ENCODE measurements around the gene SCD5. TPM values are rescaled to one million over a fixed set of nuclear protein-coding genes. Genes with fewer than 3 reads are reported as not detected.

SCD5 gene
- total and polyA plus RNA-seq, 2 of the 8 experiments (the other 6 are each of a cell fraction or from before 2014, with no cell fraction given): 0.92 to 1.2 TPM

- H4K8ac ChIP-seq (ENCODE audit: extremely low read depth, insufficient read depth, low read length): no peak overlapping the region
- WGBS, 2 experiments (ENCODE audit: extremely low coverage in 1 of 2, insufficient coverage in 1 of 2, insufficient read length in 1 of 2, insufficient replicate concordance in 2 of 2, low coverage in 1 of 2, low lambda C conversion rate in 2 of 2, missing lambda C conversion rate in 1 of 2): 65% methylated on average over 3 of the region's 3 CpGs; no CpG with 5 or more reads in 1 of the 2 experiments
- H3K4me2 ChIP-seq (ENCODE audit: insufficient read depth in 1 of 2, low read depth in 2 of 2, low read length in 2 of 2): no peak overlapping the region
- H3K23me2 ChIP-seq (ENCODE audit: low read depth, low read length): no peaks in the 10 kb centered on the region; the same call in 1 of the 2 replicates
- H4K20me1 ChIP-seq (replicated peaks in 1 of 2; ENCODE audit: control insufficient read depth in 1 of 2, insufficient read depth in 2 of 2, low read length in 2 of 2): no peaks in the 10 kb centered on the region
- H3K56ac ChIP-seq (replicated peaks; ENCODE audit: insufficient read length, low read depth, low read length): no peak overlapping the region
- no peaks in the 10 kb centered on the region for H3K79me2 ChIP-seq (ENCODE audit: control insufficient read depth in 1 of 2, insufficient read depth in 2 of 2, low read length in 2 of 2)
- peaks cover 0 to 2% (median 1%) of the 10 kb centered on the region in 4 experiments; a peak in 3 of 7 replicates for H3K27me3 ChIP-seq (replicated peaks in 1 of 4; ENCODE audit: control insufficient read depth in 3 of 4, extremely low read depth in 1 of 4, insufficient read depth in 3 of 4, low read length in 3 of 4)
- no peak overlapping the region for H2AK5ac ChIP-seq (ENCODE audit: low read depth, low read length)
- H3K4me1 ChIP-seq (replicated peaks in 1 of 4; ENCODE audit: control insufficient read depth in 3 of 4, insufficient read depth in 4 of 4, low read length in 3 of 4): peaks cover 0 to 8% (median 0%) of the 10 kb centered on the region in 4 experiments; a peak in 1 of 7 replicates
- no peak overlapping the region for H2BK120ac ChIP-seq (replicated peaks; ENCODE audit: low read depth, low read length)
- no peak overlapping the region for H4K91ac ChIP-seq (replicated peaks; ENCODE audit: insufficient read length, low read length)
- no peak overlapping the region for H2BK20ac ChIP-seq (ENCODE audit: low read length)
- DNase-seq (ENCODE audit: low read depth in 1 of 2, low spot score in 2 of 2) (no peak), FAIRE-seq (no peak)
- 0 out of 4 replicates have a peak, but pooled peaks cover 0 to 3% of the 10 kb centered on the region in 2 experiments for H3K9me3 ChIP-seq (ENCODE audit: insufficient read depth in 2 of 2, low read depth in 1 of 2, low read length in 1 of 2)
- no peak overlapping the region for H3K23ac ChIP-seq (ENCODE audit: insufficient read length)
- no peak overlapping the region for H3K14ac ChIP-seq (ENCODE audit: insufficient read length)
- no peak overlapping the region for H3K4ac ChIP-seq (replicated peaks; ENCODE audit: insufficient read length, low read depth, low read length)
- no peak overlapping the region for H3K9ac ChIP-seq (replicated peaks in 1 of 4; ENCODE audit: extremely low read depth in 1 of 4, low read depth in 3 of 4, low read length in 3 of 4)
- H2BK15ac ChIP-seq (ENCODE audit: low read length): no peak overlapping the region
- ChIA-PET CTCF (ENCODE audit: partially characterized antibody) (interaction anchor here (0.6 to 1.9 kb wide), 6 partner anchors 13 to 116 kb away, joined by 3 to 6 read pairs (median 4); no protein-coding TSS in a partner anchor), POLR2A (ENCODE audit: partially characterized antibody) (interaction anchor here (0.6 kb wide), 1 partner anchor 9 kb away, joined by 3 read pairs; no protein-coding TSS in a partner anchor)
- H3K36me3 ChIP-seq (ENCODE audit: control insufficient read depth in 2 of 4, insufficient read depth in 4 of 4, low read length in 3 of 4): no peaks in the 10 kb centered on the region
- H3K79me1 ChIP-seq (ENCODE audit: low read depth, low read length): no peaks in the 10 kb centered on the region
- H2AFZ ChIP-seq (ENCODE audit: low read length): no peak overlapping the region
- H2BK5ac ChIP-seq (ENCODE audit: low read depth, low read length): no peak overlapping the region
- no peak overlapping the region for H3K27ac ChIP-seq (ENCODE audit: low read depth, low read length)
- H3K4me3 ChIP-seq (ENCODE audit: extremely low read depth in 1 of 4, insufficient read depth in 2 of 4, low read depth in 3 of 4, low read length in 4 of 4): no peak overlapping the region
- no peak overlapping the region for H2BK12ac ChIP-seq (ENCODE audit: low read depth, low read length)
- H4K5ac ChIP-seq (ENCODE audit: insufficient read length, low read depth, low read length): no peak overlapping the region
- no peak overlapping the region for H3K18ac ChIP-seq (ENCODE audit: extremely low read depth, low read length)
- no peak for TF ChIP-seq TEAD4 (IDR thresholded peaks at IDR 0.05; ENCODE audit: low read depth, low read length)
- TF ChIP-seq CTBP2 (IDR thresholded peaks at IDR 0.05; ENCODE audit: borderline replicate concordance, insufficient read depth, insufficient read length, low read length): no peak
- no peak for TF ChIP-seq GABPA (IDR thresholded peaks at IDR 0.05; ENCODE audit: borderline replicate concordance, insufficient read depth, low read length)
- no peak for TF ChIP-seq ASH2L (IDR thresholded peaks at IDR 0.05; ENCODE audit: low read length)
- no peak for TF ChIP-seq SP1 (IDR thresholded peaks at IDR 0.05; ENCODE audit: low read depth, low read length)
- TF ChIP-seq EGR1 (IDR thresholded peaks at IDR 0.05; ENCODE audit: borderline replicate concordance, low read depth, low read length): no peak
- no peak for TF ChIP-seq EP300 (IDR thresholded peaks at IDR 0.05; ENCODE audit: borderline replicate concordance in 1 of 2, low read depth in 2 of 2, low read length in 2 of 2)
- TF ChIP-seq SP2 (IDR thresholded peaks at IDR 0.05; ENCODE audit: low read length): no peak
- no peak for TF ChIP-seq BACH1 (IDR thresholded peaks at IDR 0.05; ENCODE audit: low read length)
- no peak for TF ChIP-seq FOSL1 (IDR thresholded peaks at IDR 0.05; ENCODE audit: insufficient read depth, low read depth, low read length)
- no peak for TF ChIP-seq SP4 (IDR thresholded peaks at IDR 0.05; ENCODE audit: low read length)
- no peak for TF ChIP-seq HDAC2 (IDR thresholded peaks at IDR 0.05; ENCODE audit: borderline replicate concordance in 1 of 2, low read depth in 2 of 2, low read length in 2 of 2)
- TF ChIP-seq USF2 (IDR thresholded peaks at IDR 0.05; ENCODE audit: low read length): no peak
Measured at GRCh38 chr4:82761229-82761628, 37.4 kb downstream of the SCD5 start.
